Keratinocyte (primary cell): Measurements from ENCODE around the gene MIEN1. TPM values are rescaled to one million over a fixed set of nuclear protein-coding genes. Genes with fewer than 3 reads are reported as not detected.

Experiments used
- DNase-seq: peaks from one replicate; pipeline ENCODE4 v3.0.0-alpha.2; 2011; ENCODE audit warnings: low read depth, missing footprints, low spot score
- FAIRE-seq: peaks from 2 replicates; lab custom pipeline; 2011; peaks lifted over from hg19 to GRCh38; lab: Jason Lieb, UNC
- H2AFZ ChIP-seq: 2 replicates; pipeline ENCODE4 v1.6.0; 2012; ENCODE audit warnings: low read length, control low read depth, inconsistent platforms; ENCODE audit not compliant: control insufficient read depth
- H3K27ac ChIP-seq: 2 replicates; pipeline ENCODE4 v1.5.1; 2011; ENCODE audit warnings: low read length; ENCODE audit not compliant: control insufficient read depth, insufficient read depth
- H3K27me3 ChIP-seq: 3 replicates; pipeline ENCODE4 v1.6.0; 2011; ENCODE audit warnings: low read length; ENCODE audit not compliant: control insufficient read depth, insufficient read depth; ENCODE audit errors: extremely low read depth
- H3K36me3 ChIP-seq, 2 experiments: 2 replicates in 1 of 2; 3 replicates in 1 of 2; pipeline ENCODE4 v1.5.1; 2011; ENCODE audit warnings: low read length in 2 of 2, mild to moderate bottlenecking in 1 of 2; ENCODE audit not compliant: control insufficient read depth in 2 of 2, insufficient read depth in 2 of 2; ENCODE audit errors: extremely low read depth in 1 of 2
- H3K4me1 ChIP-seq: 3 replicates; pipeline ENCODE4 v1.5.1; 2011; ENCODE audit warnings: low read length; ENCODE audit not compliant: control insufficient read depth, insufficient read depth; ENCODE audit errors: extremely low read depth
- H3K4me2 ChIP-seq: 3 replicates; pipeline ENCODE4 v1.6.0; 2011; ENCODE audit warnings: low read depth, low read length; ENCODE audit not compliant: control insufficient read depth, insufficient read depth; ENCODE audit errors: extremely low read depth
- H3K4me3 ChIP-seq, 3 experiments: fragments of 200-600 bp in 1 of 3; sonication (generic) in 1 of 3; 2 replicates in 2 of 3; 3 replicates in 1 of 3; pipeline ENCODE4 v1.5.1; 2011 to 2016; ENCODE audit warnings: low read length in 3 of 3, mild to moderate bottlenecking in 3 of 3, control low read depth in 2 of 3, inconsistent platforms in 1 of 3, low read depth in 1 of 3, mixed read lengths in 1 of 3, mixed run types in 1 of 3, moderate library complexity in 1 of 3; ENCODE audit not compliant: control insufficient read depth in 2 of 3, insufficient read depth in 2 of 3; ENCODE audit errors: extremely low read depth in 1 of 3
- H3K79me2 ChIP-seq: 2 replicates; pipeline ENCODE4 v1.6.0; 2012; ENCODE audit warnings: low read length; ENCODE audit not compliant: control insufficient read depth, insufficient read depth
- H3K9ac ChIP-seq: 3 replicates; pipeline ENCODE4 v1.6.0; 2011; ENCODE audit warnings: low read length; ENCODE audit not compliant: control insufficient read depth, insufficient read depth; ENCODE audit errors: extremely low read depth
- H3K9me1 ChIP-seq: 3 replicates; pipeline ENCODE4 v1.6.0; 2011; ENCODE audit warnings: low read length; ENCODE audit not compliant: control insufficient read depth, insufficient read depth; ENCODE audit errors: extremely low read depth
- H3K9me3 ChIP-seq: 2 replicates; pipeline ENCODE4 v1.5.1; 2012; ENCODE audit warnings: low read depth, low read length; ENCODE audit not compliant: control insufficient read depth
- H4K20me1 ChIP-seq: 3 replicates; pipeline ENCODE4 v1.6.0; 2011; ENCODE audit warnings: low read length; ENCODE audit not compliant: control insufficient read depth, insufficient read depth; ENCODE audit errors: extremely low read depth
- CTCF ChIP-seq, 3 experiments: IDR thresholded peaks in 1 of 3; conservative IDR thresholded peaks in 1 of 3; optimal IDR thresholded peaks in 1 of 3; 2 replicates in 2 of 3; 3 replicates in 1 of 3; pipeline versions ENCODE3 to v1.5.1; 2011; ENCODE audit warnings: low read length in 3 of 3, mild to moderate bottlenecking in 3 of 3, moderate library complexity in 2 of 3, control low read depth in 1 of 3, inconsistent platforms in 1 of 3; ENCODE audit not compliant: insufficient read depth in 2 of 3; ENCODE audit errors: extremely low read depth in 1 of 3
- EZH2 ChIP-seq: IDR thresholded peaks from one replicate; pipeline ENCODE4 v1.6.1; 2012; ENCODE audit warnings: inconsistent platforms, mild to moderate bottlenecking, low read length, moderate library complexity
- dilution Hi-C: fragments of 300-500 bp; cut with MboI; formaldehyde crosslinking; loops from one replicate; pipeline ENCODE4 v1.7.0; 2020; ENCODE audit warnings: low sequenced_read_pairs; ENCODE audit not compliant: extremely low pct_ligation_motif_present
- polyA plus RNA-seq, 5 experiments: library from polyadenylated mRNA; depleted of rRNA in 3 of 5; stranded (reverse) in 3 of 5; stranded (forward) in 1 of 5; unstranded in 1 of 5; fragments of >200 nt; gene quantifications; 1 replicate in 1 of 5; 2 replicates in 3 of 5; 3 replicates in 1 of 5; pipeline versions ENCODE4 v1.2.1 to v1.2.3, GENCODE V29; 2011 to 2012; ENCODE audit warnings: missing spikeins in 2 of 5, low read depth in 1 of 5, low replicate concordance in 1 of 5

MIEN1 gene
- polyA plus RNA-seq, 1 donor (not counting 4 experiments of a cell fraction or from before 2014, with no cell fraction given), result 38.4 TPM

GRCh38 chr17:39716879-39717536 lies 13.3 kb downstream of the MIEN1 start:
- no peak for TF ChIP-seq CTCF (optimal IDR thresholded peaks at IDR 0.05 in 1 of 3, IDR thresholded peaks at IDR 0.05 in 1 of 3, conservative IDR thresholded peaks at IDR 0.05 in 1 of 3; ENCODE audit: extremely low read depth in 1 of 3, insufficient read depth in 2 of 3, low read length in 3 of 3)
- no peak for TF ChIP-seq EZH2
- peaks cover 10% of the 10 kb centered on the region for H3K4me1 ChIP-seq
- DNase-seq (no peak), FAIRE-seq (peak; percentile 65)
- no peak overlapping the region for H2AFZ ChIP-seq
- no peaks in the 10 kb centered on the region for H3K79me2 ChIP-seq
- H3K9me3 ChIP-seq, result no peaks in the 10 kb centered on the region
- H4K20me1 ChIP-seq, result no peaks in the 10 kb centered on the region
- peak overlapping the region; percentile 46 for H3K27ac ChIP-seq
- H3K9me1 ChIP-seq, result no peaks in the 10 kb centered on the region
- peak overlapping the region; percentile 26 for H3K9ac ChIP-seq
- H3K4me2 ChIP-seq, result no peak overlapping the region
- H3K27me3 ChIP-seq, result no peaks in the 10 kb centered on the region
- dilution Hi-C loops, result no loop called here
- H3K4me3 ChIP-seq, result no peak overlapping the region
- H3K36me3 ChIP-seq, result peaks cover 20 to 24% of the 10 kb centered on the region in 2 experiments

GRCh38 chr17:39716073-39716818 lies 14.1 kb downstream of the MIEN1 start:
- DNase-seq, result no peak
- no peaks in the 10 kb centered on the region for H3K79me2 ChIP-seq
- H3K9ac ChIP-seq, result peak overlapping the region; percentile 26
- H3K9me3 ChIP-seq, result no peaks in the 10 kb centered on the region
- peaks cover 10% of the 10 kb centered on the region for H3K4me1 ChIP-seq
- dilution Hi-C loops, result no loop called here
- peak overlapping the region; percentile 46 for H3K27ac ChIP-seq
- H4K20me1 ChIP-seq, result no peaks in the 10 kb centered on the region
- no peak overlapping the region for H3K4me2 ChIP-seq
- peaks cover 26 to 29% of the 10 kb centered on the region in 2 experiments for H3K36me3 ChIP-seq
- TF ChIP-seq EZH2, result no peak
- no peak for TF ChIP-seq CTCF (optimal IDR thresholded peaks at IDR 0.05 in 1 of 3, IDR thresholded peaks at IDR 0.05 in 1 of 3, conservative IDR thresholded peaks at IDR 0.05 in 1 of 3; ENCODE audit: extremely low read depth in 1 of 3, insufficient read depth in 2 of 3, low read length in 3 of 3)
- H3K27me3 ChIP-seq, result no peaks in the 10 kb centered on the region
- H3K4me3 ChIP-seq, result no peak overlapping the region
- no peak overlapping the region for H2AFZ ChIP-seq
- no peaks in the 10 kb centered on the region for H3K9me1 ChIP-seq
- FAIRE-seq, result no peak
